ENCODE measurements around the gene NT5DC3.
A peak's percentile ranks its signal among the peaks of the same experiment; 100 is the strongest.

NT5DC3 gene

GRCh38 chr12:103877288-103877687, 36.3 kb upstream of the NT5DC3 start:
- no peak overlapping the region for H3K27ac ChIP-seq (ENCODE audit: low read depth, low read length)
- H3K27me3 ChIP-seq (ENCODE audit: control insufficient read depth, insufficient read depth, low read length) = no peaks in the 10 kb centered on the region
- no peak overlapping the region for H3K9ac ChIP-seq (ENCODE audit: low read length)
- H3K4me3 ChIP-seq (ENCODE audit: low read length) = no peak overlapping the region
- H3K36me3 ChIP-seq (ENCODE audit: control insufficient read depth, insufficient read depth, low read length) = no peaks in the 10 kb centered on the region
- no peaks in the 10 kb centered on the region for H3K4me1 ChIP-seq (ENCODE audit: control insufficient read depth, insufficient read depth, low read length)

GRCh38 chr12:103875666-103876065, 34.6 kb upstream of the NT5DC3 start:
- no peak overlapping the region for H3K27ac ChIP-seq (ENCODE audit: low read depth, low read length)
- no peaks in the 10 kb centered on the region for H3K27me3 ChIP-seq (ENCODE audit: control insufficient read depth, insufficient read depth, low read length)
- H3K36me3 ChIP-seq (ENCODE audit: control insufficient read depth, insufficient read depth, low read length) = no peaks in the 10 kb centered on the region
- H3K4me3 ChIP-seq (ENCODE audit: low read length) = no peak overlapping the region
- no peak overlapping the region for H3K9ac ChIP-seq (ENCODE audit: low read length)
- H3K4me1 ChIP-seq (ENCODE audit: control insufficient read depth, insufficient read depth, low read length) = no peaks in the 10 kb centered on the region

- Histone ChIP-seq H3K36me3 (ENCODE audit: control insufficient read depth, insufficient read depth, low read length) (no peaks in the 10 kb centered on the region), H3K4me1 (ENCODE audit: control insufficient read depth, insufficient read depth, low read length) (peaks cover 16% of the 10 kb centered on the region), H3K27me3 (ENCODE audit: control insufficient read depth, insufficient read depth, low read length) (no peaks in the 10 kb centered on the region), H3K9ac (ENCODE audit: low read length) (no peak overlapping the region), H3K27ac (ENCODE audit: low read depth, low read length) (peak overlapping the region; percentile 76), H3K4me3 (ENCODE audit: low read length) (no peak overlapping the region)
Observed at GRCh38 chr12:103868215-103868614, 27.2 kb upstream of the NT5DC3 start.

GRCh38 chr12:103865151-103865730, 24.2 kb upstream of the NT5DC3 start:
- Histone ChIP-seq H3K27me3 (ENCODE audit: control insufficient read depth, insufficient read depth, low read length) (no peaks in the 10 kb centered on the region), H3K4me1 (ENCODE audit: control insufficient read depth, insufficient read depth, low read length) (peaks cover 25% of the 10 kb centered on the region), H3K4me3 (ENCODE audit: low read length) (no peak overlapping the region), H3K9ac (ENCODE audit: low read length) (no peak overlapping the region), H3K36me3 (ENCODE audit: control insufficient read depth, insufficient read depth, low read length) (no peaks in the 10 kb centered on the region), H3K27ac (ENCODE audit: low read depth, low read length) (no peak overlapping the region)

GRCh38 chr12:103864710-103865109, 23.7 kb upstream of the NT5DC3 start:
- Histone ChIP-seq H3K9ac (ENCODE audit: low read length) (no peak overlapping the region), H3K4me3 (ENCODE audit: low read length) (no peak overlapping the region), H3K27ac (ENCODE audit: low read depth, low read length) (no peak overlapping the region), H3K27me3 (ENCODE audit: control insufficient read depth, insufficient read depth, low read length) (no peaks in the 10 kb centered on the region), H3K4me1 (ENCODE audit: control insufficient read depth, insufficient read depth, low read length) (peaks cover 30% of the 10 kb centered on the region), H3K36me3 (ENCODE audit: control insufficient read depth, insufficient read depth, low read length) (no peaks in the 10 kb centered on the region)

GRCh38 chr12:103858953-103859601, 18.0 kb upstream of the NT5DC3 start:
- no peaks in the 10 kb centered on the region for H3K27me3 ChIP-seq (ENCODE audit: control insufficient read depth, insufficient read depth, low read length)
- H3K27ac ChIP-seq (ENCODE audit: low read depth, low read length) = peak overlapping the region; percentile 99
- H3K9ac ChIP-seq (ENCODE audit: low read length) = no peak overlapping the region
- H3K4me1 ChIP-seq (ENCODE audit: control insufficient read depth, insufficient read depth, low read length) = peaks cover 59% of the 10 kb centered on the region
- H3K36me3 ChIP-seq (ENCODE audit: control insufficient read depth, insufficient read depth, low read length) = no peaks in the 10 kb centered on the region
- no peak overlapping the region for H3K4me3 ChIP-seq (ENCODE audit: low read length)

GRCh38 chr12:103858335-103858734, 17.3 kb upstream of the NT5DC3 start:
- Histone ChIP-seq H3K27ac (ENCODE audit: low read depth, low read length) (peak overlapping the region; percentile 98), H3K4me3 (ENCODE audit: low read length) (no peak overlapping the region), H3K9ac (ENCODE audit: low read length) (no peak overlapping the region), H3K36me3 (ENCODE audit: control insufficient read depth, insufficient read depth, low read length) (no peaks in the 10 kb centered on the region), H3K27me3 (ENCODE audit: control insufficient read depth, insufficient read depth, low read length) (no peaks in the 10 kb centered on the region), H3K4me1 (ENCODE audit: control insufficient read depth, insufficient read depth, low read length) (peaks cover 55% of the 10 kb centered on the region)

GRCh38 chr12:103857164-103857563, 16.1 kb upstream of the NT5DC3 start:
- H3K36me3 ChIP-seq (ENCODE audit: control insufficient read depth, insufficient read depth, low read length) = no peaks in the 10 kb centered on the region
- no peak overlapping the region for H3K9ac ChIP-seq (ENCODE audit: low read length)
- peaks cover 54% of the 10 kb centered on the region for H3K4me1 ChIP-seq (ENCODE audit: control insufficient read depth, insufficient read depth, low read length)
- H3K27me3 ChIP-seq (ENCODE audit: control insufficient read depth, insufficient read depth, low read length) = no peaks in the 10 kb centered on the region
- no peak overlapping the region for H3K4me3 ChIP-seq (ENCODE audit: low read length)
- peak overlapping the region; percentile 98 for H3K27ac ChIP-seq (ENCODE audit: low read depth, low read length)

- no peak overlapping the region for H3K4me3 ChIP-seq (ENCODE audit: low read length)
- no peaks in the 10 kb centered on the region for H3K36me3 ChIP-seq (ENCODE audit: control insufficient read depth, insufficient read depth, low read length)
- no peaks in the 10 kb centered on the region for H3K27me3 ChIP-seq (ENCODE audit: control insufficient read depth, insufficient read depth, low read length)
- no peak overlapping the region for H3K9ac ChIP-seq (ENCODE audit: low read length)
- peak overlapping the region; percentile 98 for H3K27ac ChIP-seq (ENCODE audit: low read depth, low read length)
- peaks cover 63% of the 10 kb centered on the region for H3K4me1 ChIP-seq (ENCODE audit: control insufficient read depth, insufficient read depth, low read length)
Observed at GRCh38 chr12:103855896-103856657, 15.0 kb upstream of the NT5DC3 start.

GRCh38 chr12:103855036-103855712, 14.1 kb upstream of the NT5DC3 start:
- no peak overlapping the region for H3K4me3 ChIP-seq (ENCODE audit: low read length)
- H3K4me1 ChIP-seq (ENCODE audit: control insufficient read depth, insufficient read depth, low read length) = peaks cover 69% of the 10 kb centered on the region
- peak overlapping the region; percentile 98 for H3K27ac ChIP-seq (ENCODE audit: low read depth, low read length)
- H3K9ac ChIP-seq (ENCODE audit: low read length) = no peak overlapping the region
- no peaks in the 10 kb centered on the region for H3K36me3 ChIP-seq (ENCODE audit: control insufficient read depth, insufficient read depth, low read length)
- H3K27me3 ChIP-seq (ENCODE audit: control insufficient read depth, insufficient read depth, low read length) = no peaks in the 10 kb centered on the region

- H3K4me3 ChIP-seq (ENCODE audit: low read length) = no peak overlapping the region
- peak overlapping the region; percentile 93 for H3K27ac ChIP-seq (ENCODE audit: low read depth, low read length)
- H3K4me1 ChIP-seq (ENCODE audit: control insufficient read depth, insufficient read depth, low read length) = peaks cover 69% of the 10 kb centered on the region
- H3K9ac ChIP-seq (ENCODE audit: low read length) = no peak overlapping the region
- H3K36me3 ChIP-seq (ENCODE audit: control insufficient read depth, insufficient read depth, low read length) = no peaks in the 10 kb centered on the region
- no peaks in the 10 kb centered on the region for H3K27me3 ChIP-seq (ENCODE audit: control insufficient read depth, insufficient read depth, low read length)
Observed at GRCh38 chr12:103854372-103854973, 13.4 kb upstream of the NT5DC3 start.

GRCh38 chr12:103852498-103852997, 11.5 kb upstream of the NT5DC3 start:
- H3K27me3 ChIP-seq (ENCODE audit: control insufficient read depth, insufficient read depth, low read length) = no peaks in the 10 kb centered on the region
- H3K9ac ChIP-seq (ENCODE audit: low read length) = no peak overlapping the region
- no peaks in the 10 kb centered on the region for H3K36me3 ChIP-seq (ENCODE audit: control insufficient read depth, insufficient read depth, low read length)
- H3K4me3 ChIP-seq (ENCODE audit: low read length) = no peak overlapping the region
- H3K4me1 ChIP-seq (ENCODE audit: control insufficient read depth, insufficient read depth, low read length) = peaks cover 68% of the 10 kb centered on the region
- H3K27ac ChIP-seq (ENCODE audit: low read depth, low read length) = peak overlapping the region; percentile 91
